ENCODE measurements around the gene FZD10. TPM values are rescaled to one million over a fixed set of nuclear protein-coding genes. Genes with fewer than 3 reads are reported as not detected.

Gene FZD10
- total RNA-seq, 4 donors from 2014 or later: 1.2 to 4.7 (median 2.5) TPM

GRCh38 chr12:130162745-130163460 lies 639 bp downstream of the FZD10 start:
- TF ChIP-seq POLR2A (IDR thresholded peaks at IDR 0.05) (no peak), CTCF (IDR thresholded peaks at IDR 0.05) (no peak)
- Histone ChIP-seq H3K36me3 (no peaks in the 10 kb centered on the region), H3K4me1 (peaks cover 0 to 27% of the 10 kb centered on the region in 2 donors), H3K27ac (no peak overlapping the region), H3K9me3 (no peaks in the 10 kb centered on the region), H3K27me3 (peaks cover 28% of the 10 kb centered on the region), H3K4me3 (replicated peaks in 1 of 3) (peak overlapping the region in 1 of 3 donors; percentile 32)
- DNase-seq: no peak
- intact Hi-C loops (cut with DNase I): no loop called here
- 4% methylated on average over 43 of the region's 78 CpGs; no CpG with 5 or more reads in 1 of the 2 donors for WGBS, 2 donors

GRCh38 chr12:130163461-130164215 lies 1.4 kb downstream of the FZD10 start:
- TF ChIP-seq CTCF (IDR thresholded peaks at IDR 0.05) (no peak), POLR2A (IDR thresholded peaks at IDR 0.05) (no peak)
- Histone ChIP-seq H3K4me1 (peaks cover 0 to 27% of the 10 kb centered on the region in 2 donors), H3K4me3 (replicated peaks in 1 of 3) (no peak overlapping the region), H3K9me3 (no peaks in the 10 kb centered on the region), H3K27me3 (peaks cover 28% of the 10 kb centered on the region), H3K27ac (no peak overlapping the region), H3K36me3 (no peaks in the 10 kb centered on the region)
- intact Hi-C loops (cut with DNase I): no loop called here
- WGBS, 2 donors: 16 to 18% methylated on average over 26 to 51 of the region's 71 CpGs
- no peak for DNase-seq

- Histone ChIP-seq H3K36me3 (no peaks in the 10 kb centered on the region), H3K4me1 (peaks cover 0 to 27% of the 10 kb centered on the region in 2 donors), H3K27me3 (peaks cover 28% of the 10 kb centered on the region), H3K9me3 (no peaks in the 10 kb centered on the region), H3K27ac (no peak overlapping the region), H3K4me3 (replicated peaks in 1 of 3) (no peak overlapping the region)
- intact Hi-C loops (cut with DNase I): no loop called here
- no peak for TF ChIP-seq CTCF (IDR thresholded peaks at IDR 0.05)
- TF ChIP-seq POLR2A (IDR thresholded peaks at IDR 0.05): no peak
- DNase-seq: no peak
- 29 to 32% methylated on average over 10 of the region's 18 CpGs for WGBS, 2 donors
Observed at GRCh38 chr12:130164216-130164542, 1.9 kb downstream of the FZD10 start.

GRCh38 chr12:130164936-130165335 lies 2.7 kb downstream of the FZD10 start:
- Histone ChIP-seq H3K4me3 (replicated peaks in 1 of 3) (no peak overlapping the region), H3K27ac (no peak overlapping the region), H3K36me3 (no peaks in the 10 kb centered on the region), H3K9me3 (no peaks in the 10 kb centered on the region), H3K27me3 (peaks cover 22% of the 10 kb centered on the region), H3K4me1 (peaks cover 0 to 27% of the 10 kb centered on the region in 2 donors)
- DNase-seq: no peak
- TF ChIP-seq CTCF (IDR thresholded peaks at IDR 0.05): no peak
- TF ChIP-seq POLR2A (IDR thresholded peaks at IDR 0.05): no peak
- intact Hi-C loops (cut with DNase I): no loop called here
- WGBS, 2 donors: 21 to 31% methylated on average over 5 of the region's 5 CpGs

- no peak overlapping the region for H3K4me3 ChIP-seq (replicated peaks in 1 of 3)
- H3K27ac ChIP-seq: no peak overlapping the region
- 66 to 73% methylated on average over 2 of the region's 2 CpGs for WGBS, 2 donors
- H3K9me3 ChIP-seq: no peaks in the 10 kb centered on the region
- H3K36me3 ChIP-seq: no peaks in the 10 kb centered on the region
- peaks cover 11% of the 10 kb centered on the region for H3K27me3 ChIP-seq
- intact Hi-C loops (cut with DNase I): no loop called here
- H3K4me1 ChIP-seq: peaks cover 0 to 18% of the 10 kb centered on the region in 2 donors
- TF ChIP-seq POLR2A (IDR thresholded peaks at IDR 0.05): no peak
- TF ChIP-seq CTCF (IDR thresholded peaks at IDR 0.05): no peak
- DNase-seq: no peak
Observed at GRCh38 chr12:130166306-130166705, 4.0 kb downstream of the FZD10 start.

Data from thyroid gland (tissue), 4 donors.